Adrenal gland (tissue), 12 donors: ENCODE results near the gene DACT2. TPM values are rescaled to one million over a fixed set of nuclear protein-coding genes. Genes with fewer than 3 reads are reported as not detected.
A peak's percentile ranks its signal among the peaks of the same experiment; 100 is the strongest.

Experiments used
- DNase-seq, 7 donors: peaks; one replicate each; pipeline ENCODE4 v3.0.0-alpha.2; 2019 to 2020
- H3K27ac ChIP-seq, 5 donors: fragments of 200-600 bp; sonication (generic) in 4 of 5; 1 replicate in 3 of 5; 2 replicates in 2 of 5; pipeline versions ENCODE4 v1.5.1 to v1.8.0; 2016 to 2020; ENCODE audit warnings: mild to moderate bottlenecking in 1 of 5
- H3K27me3 ChIP-seq: fragments of 200-600 bp; 2 replicates; pipeline ENCODE4 v1.8.0; 2021
- H3K36me3 ChIP-seq, 2 donors: fragments of 200-600 bp; replicated peaks in 1 of 2; 1 replicate in 1 of 2; 2 replicates in 1 of 2; pipeline versions ENCODE4 v1.5.1 to v1.8.0; 2018 to 2022
- H3K4me1 ChIP-seq, 2 donors: fragments of 200-600 bp; replicated peaks in 1 of 2; 1 replicate in 1 of 2; 2 replicates in 1 of 2; pipeline versions ENCODE4 v1.5.1 to v1.8.0; 2018 to 2021
- H3K4me3 ChIP-seq, 4 donors: fragments of 200-600 bp; sonication (generic) in 3 of 4; one replicate each; pipeline ENCODE4 v1.5.1; 2016 to 2018
- H3K9me3 ChIP-seq, 3 donors: fragments of 200-600 bp; sonication (generic) in 1 of 3; replicated peaks in 1 of 3; 1 replicate in 2 of 3; 2 replicates in 1 of 3; pipeline versions ENCODE4 v1.5.1 to v1.8.0; 2016 to 2021
- CTCF ChIP-seq, 6 experiments: fragments of 450-650 bp in 4 of 6; fragments of 200-600 bp in 2 of 6; sonication (generic) in 1 of 6; IDR thresholded peaks; 1 replicate in 5 of 6; 2 replicates in 1 of 6; pipeline versions ENCODE4 v1.5.1 to v1.8.0; 2016 to 2021; ENCODE audit warnings: antibody characterized with exemption in 6 of 6, mild to moderate bottlenecking in 2 of 6, moderate library complexity in 1 of 6
- POLR2A ChIP-seq, 2 donors: fragments of 450-650 bp; IDR thresholded peaks; one replicate each; pipeline ENCODE4 v1.6.1; 2017; ENCODE audit warnings: antibody characterized with exemption in 2 of 2, mild to moderate bottlenecking in 2 of 2, moderate library complexity in 1 of 2
- WGBS, 4 donors: extraction: QIAGEN DNeasy Blood & Tissue Kit in 2 of 4; methylation state at CpG; one replicate each; pipeline versions ENCODE4 v1.1.5 to v1.1.7; 2013 to 2017; 5-methylcytosine and 5-hydroxymethylcytosine counted together
- intact Hi-C, 2 donors: fragments of 100-400 bp; cut with DNase I; formaldehyde crosslinking; loops; one replicate each; pipeline versions ENCODE4 v1.14.1 to v1.15.0; 2022 to 2023
- polyA plus RNA-seq, 3 donors: library from polyadenylated mRNA; stranded (reverse); fragments of 200-250 nt in 2 of 3; fragments of 350-450 nt in 1 of 3; fragmentation: Illumina TruSeq in 1 of 3; extraction: RNeasy Lipid Tissue Mini Kit (QIAGEN cat#74804) in 1 of 3; gene quantifications; one replicate each; pipeline ENCODE4 v1.2.3, GENCODE V29; 2013 to 2014
- total RNA-seq, 9 donors: library from RNA; depleted of rRNA in 4 of 9; stranded (reverse); fragments of >200 nt in 4 of 9; fragments of 120-200 nt in 1 of 9; fragmentation: NEBNext Ultra II Directional in 1 of 9; extraction: Animal tissue kit (Norgen Biotek cat#: 25700) in 1 of 9; gene quantifications; one replicate each; pipeline versions ENCODE4 v1.1.0 to v1.2.4, GENCODE V29; 2013 to 2023
- donor health status: healthy with polysubstance abuse.
- donor health status: Bipolar disorder and iron deficiency.
- donor health status: DM: yes; HTN: yes; CAD: no.
- donor health status: DM: no; HTN: no; CAD: no.
- donor health status: DM: no; HTN: no; CAD: no.
- donor health status: DM: yes; HTN: yes; CAD: no.

The DACT2 gene
- total and polyA plus RNA-seq, 12 donors = 0.05 to 11.2 (median 2.8) TPM

GRCh38 chr6:168333989-168334388 lies 14.4 kb upstream of the DACT2 start:
- no peak for DNase-seq
- H3K27ac ChIP-seq = no peak overlapping the region
- no peak overlapping the region for H3K4me3 ChIP-seq
- intact Hi-C loops = no loop called here
- no peaks in the 10 kb centered on the region for H3K4me1 ChIP-seq
- no peaks in the 10 kb centered on the region for H3K9me3 ChIP-seq
- peaks cover 8% of the 10 kb centered on the region for H3K27me3 ChIP-seq
- no peak for TF ChIP-seq POLR2A (IDR thresholded peaks at IDR 0.05)
- TF ChIP-seq CTCF (IDR thresholded peaks at IDR 0.05) = no peak
- WGBS, 4 donors = 55 to 69% (median 66%) methylated on average over 9 of the region's 9 CpGs
- H3K36me3 ChIP-seq = no peaks in the 10 kb centered on the region

- TF ChIP-seq POLR2A (IDR thresholded peaks at IDR 0.05) = no peak
- no peak for TF ChIP-seq CTCF (IDR thresholded peaks at IDR 0.05)
- Histone ChIP-seq H3K36me3 (no peaks in the 10 kb centered on the region), H3K4me3 (no peak overlapping the region), H3K9me3 (no peaks in the 10 kb centered on the region), H3K27me3 (peaks cover 8% of the 10 kb centered on the region), H3K27ac (no peak overlapping the region), H3K4me1 (no peaks in the 10 kb centered on the region)
- 69 to 76% (median 71%) methylated on average over 9 of the region's 9 CpGs for WGBS, 4 donors
- DNase-seq = no peak
- intact Hi-C loops = no loop called here
These were observed 13.9 kb upstream of the DACT2 start for GRCh38 chr6:168333491-168333890.

- intact Hi-C loops = no loop called here
- H3K27me3 ChIP-seq = peaks cover 8% of the 10 kb centered on the region
- TF ChIP-seq CTCF (IDR thresholded peaks at IDR 0.05) (peak in 2 of 6 experiments; percentile 14 to 20), POLR2A (IDR thresholded peaks at IDR 0.05) (no peak)
- 71 to 77% (median 74%) methylated on average over 5 of the region's 5 CpGs for WGBS, 4 donors
- H3K9me3 ChIP-seq = no peaks in the 10 kb centered on the region
- no peak overlapping the region for H3K27ac ChIP-seq
- no peak overlapping the region for H3K4me3 ChIP-seq
- H3K36me3 ChIP-seq = no peaks in the 10 kb centered on the region
- DNase-seq = no peak
- no peaks in the 10 kb centered on the region for H3K4me1 ChIP-seq
These were observed 13.5 kb upstream of the DACT2 start for GRCh38 chr6:168333039-168333438.

GRCh38 chr6:168332020-168332419 lies 12.4 kb upstream of the DACT2 start:
- no peaks in the 10 kb centered on the region for H3K36me3 ChIP-seq
- H3K4me1 ChIP-seq = no peaks in the 10 kb centered on the region
- DNase-seq = no peak
- TF ChIP-seq POLR2A (IDR thresholded peaks at IDR 0.05) (no peak), CTCF (IDR thresholded peaks at IDR 0.05) (no peak)
- intact Hi-C loops = no loop called here
- 63 to 71% (median 67%) methylated on average over 13 of the region's 13 CpGs for WGBS, 4 donors
- no peak overlapping the region for H3K4me3 ChIP-seq
- no peaks in the 10 kb centered on the region for H3K9me3 ChIP-seq
- H3K27ac ChIP-seq = no peak overlapping the region
- H3K27me3 ChIP-seq = peaks cover 8% of the 10 kb centered on the region
